RWPE1 (cell line): ENCODE results near the gene OTULINL.

Experiments used
- CTCF ChIA-PET: fragments of 350-600 bp; sonication (Branson Sonifier 250); formaldehyde crosslinking; extraction: SDS; loops from one replicate; lab custom pipeline; 2021; lab: Yijun Ruan, JAX
- POLR2A ChIA-PET: fragments of 400-600 bp; formaldehyde crosslinking; extraction: SDS; loops from one replicate; lab custom pipeline; 2020; ENCODE audit warnings: antibody characterized with exemption; ENCODE audit not compliant: low non-redundant PET; lab: Yijun Ruan, JAX
- DNase-seq: peaks from one replicate; pipeline ENCODE4 v3.0.0; 2012; ENCODE audit warnings: low spot score
- H3K27ac ChIP-seq: fragments of 450-650 bp; 2 replicates; pipeline ENCODE4 v1.5.1; 2017
- TF ChIP-seq, protein P1 (sequence below): fragments of 450-650 bp; conservative IDR thresholded peaks from 2 replicates; pipeline ENCODE4 v1.5.1; 2017; ENCODE audit warnings: low read depth, mild to moderate bottlenecking

Gene OTULINL

DNA sequence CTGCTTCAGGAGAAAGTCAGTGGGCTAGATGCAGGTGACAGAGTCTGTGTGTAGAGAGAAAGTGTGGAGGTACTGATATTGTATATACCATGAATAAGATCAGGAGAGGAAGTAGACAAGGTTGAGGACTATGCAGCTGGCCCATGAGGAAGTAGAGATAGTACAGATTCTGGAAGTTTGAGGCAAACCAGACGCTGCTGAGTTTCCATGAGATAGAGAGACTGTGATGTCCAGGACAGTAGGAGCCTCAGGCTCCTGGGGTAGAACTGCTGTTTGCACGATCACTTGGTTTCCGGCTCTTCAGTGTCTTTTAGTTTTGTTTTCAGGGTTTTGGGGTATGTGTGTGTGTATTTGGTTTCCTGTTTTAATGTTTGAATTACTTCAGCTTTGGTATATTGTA is 13.6 kb downstream of the OTULINL start:
- no peak for DNase-seq
- ChIA-PET CTCF (no interaction called here), POLR2A (no interaction called here)
- TF ChIP-seq, protein P1, sequence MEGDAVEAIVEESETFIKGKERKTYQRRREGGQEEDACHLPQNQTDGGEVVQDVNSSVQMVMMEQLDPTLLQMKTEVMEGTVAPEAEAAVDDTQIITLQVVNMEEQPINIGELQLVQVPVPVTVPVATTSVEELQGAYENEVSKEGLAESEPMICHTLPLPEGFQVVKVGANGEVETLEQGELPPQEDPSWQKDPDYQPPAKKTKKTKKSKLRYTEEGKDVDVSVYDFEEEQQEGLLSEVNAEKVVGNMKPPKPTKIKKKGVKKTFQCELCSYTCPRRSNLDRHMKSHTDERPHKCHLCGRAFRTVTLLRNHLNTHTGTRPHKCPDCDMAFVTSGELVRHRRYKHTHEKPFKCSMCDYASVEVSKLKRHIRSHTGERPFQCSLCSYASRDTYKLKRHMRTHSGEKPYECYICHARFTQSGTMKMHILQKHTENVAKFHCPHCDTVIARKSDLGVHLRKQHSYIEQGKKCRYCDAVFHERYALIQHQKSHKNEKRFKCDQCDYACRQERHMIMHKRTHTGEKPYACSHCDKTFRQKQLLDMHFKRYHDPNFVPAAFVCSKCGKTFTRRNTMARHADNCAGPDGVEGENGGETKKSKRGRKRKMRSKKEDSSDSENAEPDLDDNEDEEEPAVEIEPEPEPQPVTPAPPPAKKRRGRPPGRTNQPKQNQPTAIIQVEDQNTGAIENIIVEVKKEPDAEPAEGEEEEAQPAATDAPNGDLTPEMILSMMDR: no peak
- no peak overlapping the region for H3K27ac ChIP-seq

DNA sequence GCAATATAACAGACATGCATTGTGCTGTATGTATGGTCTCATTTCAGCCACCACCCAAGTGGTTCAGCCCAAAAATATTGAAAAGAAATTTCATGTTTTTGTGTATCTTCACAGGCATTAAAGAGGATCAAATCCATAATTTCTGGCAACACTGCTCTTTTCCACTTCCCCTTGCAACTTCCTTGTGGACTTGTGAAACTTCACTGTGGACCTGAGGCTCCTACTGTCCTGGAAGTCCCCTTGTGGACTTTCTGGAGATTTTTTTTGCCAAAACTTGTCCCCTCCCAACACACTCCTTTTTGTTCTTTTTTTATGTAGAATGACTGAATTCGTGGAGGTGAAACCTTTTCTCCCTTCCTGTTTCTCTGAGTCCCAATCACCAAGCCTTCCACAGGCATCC is 14.3 kb downstream of the OTULINL start:
- CTCF ChIA-PET: interaction anchor here (0.7 kb wide), 1 partner anchor 214 kb away, joined by 8 read pairs; no protein-coding TSS in a partner anchor
- H3K27ac ChIP-seq: no peak overlapping the region
- no peak for DNase-seq
- POLR2A ChIA-PET: no interaction called here
- TF ChIP-seq, protein P1: no peak

GRCh38 chr5:14597080-14597479 is 15.5 kb downstream of the OTULINL start:
- TF ChIP-seq, protein P1: no peak
- POLR2A ChIA-PET: no interaction called here
- no peak overlapping the region for H3K27ac ChIP-seq
- CTCF ChIA-PET: no interaction called here
- DNase-seq: no peak

- no peak overlapping the region for H3K27ac ChIP-seq
- ChIA-PET POLR2A (no interaction called here), CTCF (no interaction called here)
- TF ChIP-seq, protein P1: no peak
- no peak for DNase-seq
Measured at GRCh38 chr5:14598225-14598624, 16.6 kb downstream of the OTULINL start.

DNA sequence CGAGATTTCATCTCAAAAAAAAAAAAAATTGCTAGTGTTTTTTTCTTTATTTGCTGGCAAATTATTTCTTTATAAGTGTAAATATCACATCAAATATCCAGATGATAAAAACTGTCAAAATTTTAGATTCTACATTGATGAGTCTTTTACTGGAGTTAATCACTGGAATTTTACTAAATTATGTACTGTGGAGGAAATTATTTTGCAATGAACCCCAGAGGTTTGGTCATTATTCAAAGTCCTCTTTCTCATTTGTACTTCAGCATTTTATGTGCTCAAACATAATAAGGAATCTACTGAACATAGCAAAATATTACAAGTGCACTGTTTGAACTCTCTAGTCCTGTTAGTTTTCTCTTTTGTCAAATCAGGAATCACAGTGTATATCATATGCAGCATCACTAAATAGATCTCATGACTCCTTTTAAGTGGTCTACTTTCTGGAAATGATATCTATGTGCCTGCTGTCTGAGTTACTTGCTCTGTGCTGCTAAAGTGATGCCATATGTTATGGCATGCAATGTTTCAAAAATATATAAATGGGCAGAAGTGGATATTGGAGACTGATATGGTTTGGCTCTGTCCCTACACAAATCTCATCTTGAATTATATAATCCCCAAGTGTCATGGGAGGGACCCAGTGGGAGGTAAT is 18.0 kb downstream of the OTULINL start:
- DNase-seq: no peak
- ChIA-PET POLR2A (no interaction called here), CTCF (no interaction called here)
- TF ChIP-seq, protein P1: no peak
- no peak overlapping the region for H3K27ac ChIP-seq

DNA sequence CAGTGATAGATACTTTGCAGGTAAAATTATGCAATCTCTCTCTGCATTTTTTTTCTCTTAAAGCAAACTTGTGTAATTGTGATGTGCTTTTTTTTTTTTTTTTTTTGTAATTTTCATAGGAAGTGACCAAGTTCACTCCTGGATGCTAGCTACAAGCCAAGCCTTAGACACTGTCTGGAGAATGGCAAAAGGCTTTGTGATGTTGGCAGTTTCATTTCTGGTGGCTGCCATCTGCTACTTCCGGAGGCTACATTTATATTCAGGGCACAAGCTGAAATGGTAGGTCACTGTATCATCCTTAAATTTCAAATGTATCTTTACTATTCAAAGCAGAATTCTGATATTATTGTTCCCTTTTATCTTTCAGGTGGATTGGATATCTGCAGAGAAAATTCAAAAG is 19.3 kb downstream of the OTULINL start:
- POLR2A ChIA-PET: no interaction called here
- no peak for DNase-seq
- TF ChIP-seq, protein P1: no peak
- no peak overlapping the region for H3K27ac ChIP-seq
- CTCF ChIA-PET: no interaction called here
